ENCODE data around the gene CFAP73. TPM values are rescaled to one million over a fixed set of nuclear protein-coding genes. Genes with fewer than 3 reads are reported as not detected.

Gene CFAP73
- polyA plus RNA-seq, 1 donor from 2014 or later = not detected

DNA sequence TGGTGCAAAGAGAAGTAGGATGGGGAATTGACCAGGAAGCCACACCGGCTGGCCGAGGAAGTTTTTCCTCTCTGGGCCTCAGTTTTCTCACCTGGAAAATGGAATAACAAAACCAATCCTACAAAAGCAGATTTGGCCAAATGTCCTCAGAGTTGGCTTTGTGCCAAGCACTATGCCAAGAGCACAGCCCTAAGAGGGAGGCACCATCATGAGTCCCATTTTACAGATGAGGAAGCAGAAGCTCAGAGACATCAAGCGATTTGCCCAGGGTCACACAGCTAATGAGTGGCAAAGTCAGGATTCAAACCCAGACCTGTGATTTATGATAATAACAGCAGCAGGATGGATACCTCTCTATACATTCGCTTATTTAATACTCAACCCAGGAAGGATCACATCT is 41.2 kb upstream of the CFAP73 start:
- no peak overlapping the region for H3K4me2 ChIP-seq (ENCODE audit: low read length)
- no peaks in the 10 kb centered on the region for H3F3A ChIP-seq (ENCODE audit: insufficient read depth, low read length, poor library complexity, severe bottlenecking)
- peaks cover 10% of the 10 kb centered on the region for H3K27me3 ChIP-seq (ENCODE audit: insufficient read depth, low read depth, low read length)
- TF ChIP-seq POLR2AphosphoS5 (IDR thresholded peaks at IDR 0.05) (no peak), EZH2 (IDR thresholded peaks at IDR 0.05; ENCODE audit: borderline replicate concordance, insufficient read depth, low read length, poor library complexity, severe bottlenecking) (no peak), EP300 (conservative IDR thresholded peaks at IDR 0.05; ENCODE audit: poor library complexity, severe bottlenecking) (no peak), REST (IDR thresholded peaks at IDR 0.05; ENCODE audit: borderline replicate concordance) (no peak), RAD21 (conservative IDR thresholded peaks at IDR 0.05) (no peak), SMC3 (conservative IDR thresholded peaks at IDR 0.05; ENCODE audit: poor library complexity) (no peak), CTCF (IDR thresholded peaks at IDR 0.05; ENCODE audit: poor library complexity, severe bottlenecking) (no peak), TAF1 (IDR thresholded peaks at IDR 0.05; ENCODE audit: low read depth) (no peak), MXI1 (conservative IDR thresholded peaks at IDR 0.05; ENCODE audit: poor library complexity, severe bottlenecking) (no peak)
- H3K9ac ChIP-seq (ENCODE audit: low read length) = no peak overlapping the region
- H3K9me2 ChIP-seq (ENCODE audit: insufficient read depth, low read length) = no peaks in the 10 kb centered on the region
- H3K36me3 ChIP-seq (ENCODE audit: insufficient read depth, low read length) = no peaks in the 10 kb centered on the region
- H2AFZ ChIP-seq (ENCODE audit: low read depth, low read length) = no peak overlapping the region
- H3K4me3 ChIP-seq (ENCODE audit: low read length) = no peak overlapping the region
- no peaks in the 10 kb centered on the region for H3K79me2 ChIP-seq (replicated peaks; ENCODE audit: insufficient read depth, low read length)
- no peaks in the 10 kb centered on the region for H3K9me3 ChIP-seq (ENCODE audit: low read length)
- no peaks in the 10 kb centered on the region for H4K20me1 ChIP-seq (ENCODE audit: insufficient read depth)
- H3K27ac ChIP-seq (ENCODE audit: low read length) = no peak overlapping the region

GRCh38 chr12:113109360-113109759 is 40.2 kb upstream of the CFAP73 start:
- H3K27ac ChIP-seq (ENCODE audit: low read length) = no peak overlapping the region

More at GRCh38 chr12:113109360-113109759, 40.2 kb upstream of the CFAP73 start:
- Histone ChIP-seq H3K4me2 (ENCODE audit: low read length) (no peak overlapping the region), H3K9me3 (ENCODE audit: low read length) (no peaks in the 10 kb centered on the region), H3K9me2 (ENCODE audit: insufficient read depth, low read length) (no peaks in the 10 kb centered on the region), H3F3A (ENCODE audit: insufficient read depth, low read length, poor library complexity, severe bottlenecking) (no peaks in the 10 kb centered on the region), H3K9ac (ENCODE audit: low read length) (no peak overlapping the region), H3K4me3 (ENCODE audit: low read length) (no peak overlapping the region), H2AFZ (ENCODE audit: low read depth, low read length) (no peak overlapping the region), H4K20me1 (ENCODE audit: insufficient read depth) (no peaks in the 10 kb centered on the region), H3K79me2 (replicated peaks; ENCODE audit: insufficient read depth, low read length) (no peaks in the 10 kb centered on the region), H3K27me3 (ENCODE audit: insufficient read depth, low read depth, low read length) (no peaks in the 10 kb centered on the region), H3K36me3 (ENCODE audit: insufficient read depth, low read length) (no peaks in the 10 kb centered on the region)
- TF ChIP-seq EZH2 (IDR thresholded peaks at IDR 0.05; ENCODE audit: borderline replicate concordance, insufficient read depth, low read length, poor library complexity, severe bottlenecking) (no peak), SMC3 (conservative IDR thresholded peaks at IDR 0.05; ENCODE audit: poor library complexity) (no peak), CTCF (IDR thresholded peaks at IDR 0.05; ENCODE audit: poor library complexity, severe bottlenecking) (no peak), TAF1 (IDR thresholded peaks at IDR 0.05; ENCODE audit: low read depth) (no peak), MXI1 (conservative IDR thresholded peaks at IDR 0.05; ENCODE audit: poor library complexity, severe bottlenecking) (no peak), RAD21 (conservative IDR thresholded peaks at IDR 0.05) (no peak), REST (IDR thresholded peaks at IDR 0.05; ENCODE audit: borderline replicate concordance) (no peak)

Data from neural cell (in vitro differentiated cells).